ENCODE measurements around the gene SLC25A38.

SLC25A38 gene

GRCh38 chr3:39429466-39429865, 46.3 kb downstream of the SLC25A38 start:
- no peak for ATAC-seq (ENCODE audit: low read depth)

DNA sequence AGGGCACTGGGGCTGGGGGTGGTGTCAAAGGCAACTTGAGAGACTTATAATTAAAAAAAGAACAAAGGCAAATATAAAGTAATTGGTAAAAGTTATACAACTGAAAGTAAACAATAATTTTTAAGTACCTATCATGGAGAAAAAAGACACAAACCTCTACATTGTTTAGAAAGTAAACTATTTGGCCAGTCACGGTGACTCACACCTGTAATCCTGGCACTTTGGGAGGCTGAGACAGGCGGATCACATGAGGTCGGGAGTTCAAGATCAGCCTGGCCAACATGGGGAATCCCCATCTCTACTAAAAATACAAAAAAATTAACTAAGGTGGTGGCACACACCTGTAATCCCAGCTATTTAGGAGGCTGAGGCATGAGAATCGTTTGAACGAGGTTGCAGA, 49.2 kb downstream of the SLC25A38 start:
- DNase-seq (ENCODE audit: low spot score): no peak
- Histone ChIP-seq H3K4me3 (ENCODE audit: severe bottlenecking) (no peak overlapping the region), H3K36me3 (ENCODE audit: low read depth) (no peaks in the 10 kb centered on the region), H3K27ac (ENCODE audit: poor library complexity, severe bottlenecking) (no peak overlapping the region), H3K27me3 (ENCODE audit: insufficient read depth, poor library complexity, severe bottlenecking) (no peaks in the 10 kb centered on the region), H3K9me3 (ENCODE audit: severe bottlenecking) (no peaks in the 10 kb centered on the region), H3K4me1 (ENCODE audit: insufficient read depth, poor library complexity, severe bottlenecking) (no peaks in the 10 kb centered on the region)
- TF ChIP-seq, protein P1, sequence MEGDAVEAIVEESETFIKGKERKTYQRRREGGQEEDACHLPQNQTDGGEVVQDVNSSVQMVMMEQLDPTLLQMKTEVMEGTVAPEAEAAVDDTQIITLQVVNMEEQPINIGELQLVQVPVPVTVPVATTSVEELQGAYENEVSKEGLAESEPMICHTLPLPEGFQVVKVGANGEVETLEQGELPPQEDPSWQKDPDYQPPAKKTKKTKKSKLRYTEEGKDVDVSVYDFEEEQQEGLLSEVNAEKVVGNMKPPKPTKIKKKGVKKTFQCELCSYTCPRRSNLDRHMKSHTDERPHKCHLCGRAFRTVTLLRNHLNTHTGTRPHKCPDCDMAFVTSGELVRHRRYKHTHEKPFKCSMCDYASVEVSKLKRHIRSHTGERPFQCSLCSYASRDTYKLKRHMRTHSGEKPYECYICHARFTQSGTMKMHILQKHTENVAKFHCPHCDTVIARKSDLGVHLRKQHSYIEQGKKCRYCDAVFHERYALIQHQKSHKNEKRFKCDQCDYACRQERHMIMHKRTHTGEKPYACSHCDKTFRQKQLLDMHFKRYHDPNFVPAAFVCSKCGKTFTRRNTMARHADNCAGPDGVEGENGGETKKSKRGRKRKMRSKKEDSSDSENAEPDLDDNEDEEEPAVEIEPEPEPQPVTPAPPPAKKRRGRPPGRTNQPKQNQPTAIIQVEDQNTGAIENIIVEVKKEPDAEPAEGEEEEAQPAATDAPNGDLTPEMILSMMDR (IDR thresholded peaks at IDR 0.05; ENCODE audit: poor library complexity, severe bottlenecking): no peak
- ATAC-seq (ENCODE audit: low read depth): no peak; the same call in 2 of the 3 replicates

More at GRCh38 chr3:39429466-39429865, 46.3 kb downstream of the SLC25A38 start:
- TF ChIP-seq, protein P1 (IDR thresholded peaks at IDR 0.05; ENCODE audit: poor library complexity, severe bottlenecking): no peak
- no peaks in the 10 kb centered on the region for H3K36me3 ChIP-seq (ENCODE audit: low read depth)
- H3K9me3 ChIP-seq (ENCODE audit: severe bottlenecking): no peaks in the 10 kb centered on the region
- no peaks in the 10 kb centered on the region for H3K27me3 ChIP-seq (ENCODE audit: insufficient read depth, poor library complexity, severe bottlenecking)
- H3K27ac ChIP-seq (ENCODE audit: poor library complexity, severe bottlenecking): no peak overlapping the region
- no peaks in the 10 kb centered on the region for H3K4me1 ChIP-seq (ENCODE audit: insufficient read depth, poor library complexity, severe bottlenecking)
- no peak overlapping the region for H3K4me3 ChIP-seq (ENCODE audit: severe bottlenecking)
- no peak for DNase-seq (ENCODE audit: low spot score)

- ATAC-seq (ENCODE audit: low read depth) (no peak), DNase-seq (ENCODE audit: low spot score) (no peak)
- no peaks in the 10 kb centered on the region for H3K4me1 ChIP-seq (ENCODE audit: insufficient read depth, poor library complexity, severe bottlenecking)
- no peaks in the 10 kb centered on the region for H3K27me3 ChIP-seq (ENCODE audit: insufficient read depth, poor library complexity, severe bottlenecking)
- H3K27ac ChIP-seq (ENCODE audit: poor library complexity, severe bottlenecking): no peak overlapping the region
- H3K4me3 ChIP-seq (ENCODE audit: severe bottlenecking): no peak overlapping the region
- TF ChIP-seq, protein P1 (IDR thresholded peaks at IDR 0.05; ENCODE audit: poor library complexity, severe bottlenecking): no peak
- H3K9me3 ChIP-seq (ENCODE audit: severe bottlenecking): no peaks in the 10 kb centered on the region
- H3K36me3 ChIP-seq (ENCODE audit: low read depth): no peaks in the 10 kb centered on the region
Measured at GRCh38 chr3:39433642-39434041, 50.5 kb downstream of the SLC25A38 start.

GRCh38 chr3:39434574-39434973, 51.4 kb downstream of the SLC25A38 start:
- no peaks in the 10 kb centered on the region for H3K27me3 ChIP-seq (ENCODE audit: insufficient read depth, poor library complexity, severe bottlenecking)
- H3K4me1 ChIP-seq (ENCODE audit: insufficient read depth, poor library complexity, severe bottlenecking): no peaks in the 10 kb centered on the region
- no peaks in the 10 kb centered on the region for H3K36me3 ChIP-seq (ENCODE audit: low read depth)
- DNase-seq (ENCODE audit: low spot score): no peak
- ATAC-seq (ENCODE audit: low read depth): peak; percentile 49; the same call in 2 of the 3 replicates
- H3K27ac ChIP-seq (ENCODE audit: poor library complexity, severe bottlenecking): no peak overlapping the region
- no peaks in the 10 kb centered on the region for H3K9me3 ChIP-seq (ENCODE audit: severe bottlenecking)
- TF ChIP-seq, protein P1 (IDR thresholded peaks at IDR 0.05; ENCODE audit: poor library complexity, severe bottlenecking): no peak
- H3K4me3 ChIP-seq (ENCODE audit: severe bottlenecking): no peak overlapping the region

GRCh38 chr3:39435006-39435748, 52.0 kb downstream of the SLC25A38 start:
- no peak for DNase-seq (ENCODE audit: low spot score)
- TF ChIP-seq, protein P1 (IDR thresholded peaks at IDR 0.05; ENCODE audit: poor library complexity, severe bottlenecking): no peak
- Histone ChIP-seq H3K4me1 (ENCODE audit: insufficient read depth, poor library complexity, severe bottlenecking) (no peaks in the 10 kb centered on the region), H3K27me3 (ENCODE audit: insufficient read depth, poor library complexity, severe bottlenecking) (no peaks in the 10 kb centered on the region), H3K9me3 (ENCODE audit: severe bottlenecking) (no peaks in the 10 kb centered on the region), H3K4me3 (ENCODE audit: severe bottlenecking) (no peak overlapping the region), H3K36me3 (ENCODE audit: low read depth) (no peaks in the 10 kb centered on the region), H3K27ac (ENCODE audit: poor library complexity, severe bottlenecking) (no peak overlapping the region)
- ATAC-seq (ENCODE audit: low read depth): no peak
